ENCODE data around the gene TADA2A.

Gene TADA2A

GRCh38 chr17:37461668-37462067, 55.0 kb downstream of the TADA2A start:
- DNase-seq (ENCODE audit: low read depth, low spot score): no peak

- DNase-seq (ENCODE audit: low read depth, low spot score): no peak
These were observed 55.8 kb downstream of the TADA2A start for GRCh38 chr17:37462492-37462891.

GRCh38 chr17:37463039-37463438, 56.4 kb downstream of the TADA2A start:
- DNase-seq (ENCODE audit: low read depth, low spot score): no peak

GRCh38 chr17:37465069-37465616, 58.5 kb downstream of the TADA2A start:
- no peak for DNase-seq (ENCODE audit: low read depth, low spot score)

GRCh38 chr17:37466471-37466870, 59.8 kb downstream of the TADA2A start:
- no peak for DNase-seq (ENCODE audit: low read depth, low spot score)

- no peak for DNase-seq (ENCODE audit: low read depth, low spot score)
These were observed 63.5 kb downstream of the TADA2A start for GRCh38 chr17:37470181-37470580.

- DNase-seq (ENCODE audit: low read depth, low spot score): no peak
These were observed 69.2 kb downstream of the TADA2A start for GRCh38 chr17:37475731-37476420.

- no peak for DNase-seq (ENCODE audit: low read depth, low spot score)
These were observed 69.9 kb downstream of the TADA2A start for GRCh38 chr17:37476431-37477120.

GRCh38 chr17:37478187-37478586, 71.5 kb downstream of the TADA2A start:
- no peak for DNase-seq (ENCODE audit: low read depth, low spot score)

GRCh38 chr17:37479025-37479424, 72.3 kb downstream of the TADA2A start:
- DNase-seq (ENCODE audit: low read depth, low spot score): no peak

GRCh38 chr17:37480427-37480826, 73.7 kb downstream of the TADA2A start:
- no peak for DNase-seq (ENCODE audit: low read depth, low spot score)

GRCh38 chr17:37481001-37481665, 74.4 kb downstream of the TADA2A start:
- no peak for DNase-seq (ENCODE audit: low read depth, low spot score)

- no peak for DNase-seq (ENCODE audit: low read depth, low spot score)
These were observed 76.8 kb downstream of the TADA2A start for GRCh38 chr17:37483311-37484039.

- DNase-seq (ENCODE audit: low read depth, low spot score): no peak
These were observed 79.4 kb downstream of the TADA2A start for GRCh38 chr17:37485938-37486570.

GRCh38 chr17:37488009-37488604, 81.4 kb downstream of the TADA2A start:
- DNase-seq (ENCODE audit: low read depth, low spot score): no peak

- peak; percentile 26 for DNase-seq (ENCODE audit: low read depth, low spot score)
These were observed 82.0 kb downstream of the TADA2A start for GRCh38 chr17:37488607-37489196.

GRCh38 chr17:37489197-37490001, 82.7 kb downstream of the TADA2A start, which contains the start of gene DUSP14:
Gene DUSP14 (plus strand): TSS chr17:37489891. CDS start chr17:37512273, 22,382 bp downstream.
- peak; percentile 69 for DNase-seq (ENCODE audit: low read depth, low spot score)

- peak; percentile 62 for DNase-seq (ENCODE audit: low read depth, low spot score)
These were observed 83.4 kb downstream of the TADA2A start for GRCh38 chr17:37490022-37490587.
